Measurements from ENCODE around the gene PODN.

PODN gene

DNA sequence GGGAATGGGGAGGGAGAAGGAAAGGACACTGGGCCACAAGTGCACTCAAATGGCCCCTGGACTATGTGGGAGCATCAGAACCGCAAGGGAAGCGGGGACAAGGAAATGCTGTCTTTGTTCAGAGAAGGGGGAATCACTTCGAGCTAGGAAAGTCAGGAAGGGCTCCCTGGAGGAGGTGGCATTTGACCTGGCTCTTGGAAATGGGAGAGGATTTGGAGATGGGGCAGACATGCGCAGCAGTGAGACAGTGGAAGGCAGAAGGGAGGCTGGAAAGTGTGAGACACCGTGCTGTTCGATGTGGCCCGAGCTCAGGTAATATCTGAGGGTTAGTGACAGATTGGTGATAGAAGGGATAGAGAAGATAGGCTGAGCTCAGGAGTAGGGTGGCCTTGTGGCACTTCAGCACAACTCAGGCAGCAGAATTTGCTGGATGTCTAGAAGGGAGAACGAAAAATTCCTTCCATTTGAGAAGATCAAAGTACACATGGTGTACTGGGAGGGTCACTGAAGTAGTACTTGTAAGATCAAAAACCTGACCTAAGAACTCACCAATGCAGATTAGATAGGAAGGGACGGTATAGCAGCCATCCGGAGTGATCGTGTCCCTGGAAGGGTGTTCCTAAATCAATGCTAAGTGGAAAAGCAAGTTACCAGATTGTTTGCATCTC lies 55.1 kb downstream of the PODN start:
- H3K4me3 ChIP-seq (replicated peaks; ENCODE audit: low read depth, low read length): no peak overlapping the region
- no peak for TF ChIP-seq CTCF (IDR thresholded peaks at IDR 0.05; ENCODE audit: low read depth, low read length, missing control alignments)
- no peak for DNase-seq (ENCODE audit: extremely low read depth, low read depth)

- no peak for DNase-seq (ENCODE audit: extremely low read depth, low read depth)
- no peak overlapping the region for H3K4me3 ChIP-seq (replicated peaks; ENCODE audit: low read depth, low read length)
- TF ChIP-seq CTCF (IDR thresholded peaks at IDR 0.05; ENCODE audit: low read depth, low read length, missing control alignments): no peak
Observed at GRCh38 chr1:53117836-53118235, 55.8 kb downstream of the PODN start.

- DNase-seq (ENCODE audit: extremely low read depth, low read depth): no peak
- no peak for TF ChIP-seq CTCF (IDR thresholded peaks at IDR 0.05; ENCODE audit: low read depth, low read length, missing control alignments)
- no peak overlapping the region for H3K4me3 ChIP-seq (replicated peaks; ENCODE audit: low read depth, low read length)
Observed at GRCh38 chr1:53120659-53121058, 58.6 kb downstream of the PODN start.

DNA sequence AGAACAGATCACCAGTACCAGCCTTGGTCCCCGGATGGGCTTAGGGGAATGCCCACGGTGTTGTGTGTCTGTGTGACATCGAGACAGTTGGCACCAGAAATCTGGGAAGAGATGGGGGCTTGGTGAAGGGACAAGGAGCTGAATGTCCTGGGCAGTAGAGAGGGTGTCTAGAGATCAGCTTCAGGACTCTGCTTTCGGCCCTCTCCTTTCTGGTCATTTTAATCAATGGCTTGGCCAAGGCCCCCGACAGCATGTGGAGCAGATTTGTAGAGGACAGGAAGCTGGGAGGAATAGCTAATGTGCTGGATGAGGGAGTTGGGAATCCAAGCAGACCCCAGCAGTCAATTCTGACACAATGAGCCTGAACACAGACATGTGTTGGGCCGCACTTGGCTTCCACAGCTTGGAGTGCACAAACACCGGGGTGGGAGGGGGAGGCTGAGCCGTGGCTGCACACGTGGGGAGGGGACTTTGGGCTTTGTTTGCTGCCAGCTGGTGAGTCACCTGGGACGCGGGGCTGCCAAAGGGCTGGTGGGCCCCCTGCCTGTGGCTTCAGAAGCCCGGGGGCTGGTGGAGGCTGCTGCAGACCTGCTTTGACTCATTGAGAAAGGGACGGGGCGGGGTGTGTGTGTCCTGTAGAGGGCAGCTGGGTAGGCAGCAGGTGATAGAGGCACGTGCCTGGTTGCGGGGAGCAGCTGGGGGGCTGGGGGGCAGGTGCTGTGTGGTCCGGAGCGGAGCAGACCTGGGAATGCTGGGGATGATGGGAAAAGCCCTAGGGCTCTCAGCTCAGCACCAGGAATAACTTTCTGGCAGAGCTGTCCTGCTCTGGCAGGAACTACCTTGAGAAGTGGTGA lies 59.5 kb downstream of the PODN start:
- DNase-seq (ENCODE audit: extremely low read depth, low read depth): no peak
- no peak overlapping the region for H3K4me3 ChIP-seq (replicated peaks; ENCODE audit: low read depth, low read length)
- TF ChIP-seq CTCF (IDR thresholded peaks at IDR 0.05; ENCODE audit: low read depth, low read length, missing control alignments): no peak

DNA sequence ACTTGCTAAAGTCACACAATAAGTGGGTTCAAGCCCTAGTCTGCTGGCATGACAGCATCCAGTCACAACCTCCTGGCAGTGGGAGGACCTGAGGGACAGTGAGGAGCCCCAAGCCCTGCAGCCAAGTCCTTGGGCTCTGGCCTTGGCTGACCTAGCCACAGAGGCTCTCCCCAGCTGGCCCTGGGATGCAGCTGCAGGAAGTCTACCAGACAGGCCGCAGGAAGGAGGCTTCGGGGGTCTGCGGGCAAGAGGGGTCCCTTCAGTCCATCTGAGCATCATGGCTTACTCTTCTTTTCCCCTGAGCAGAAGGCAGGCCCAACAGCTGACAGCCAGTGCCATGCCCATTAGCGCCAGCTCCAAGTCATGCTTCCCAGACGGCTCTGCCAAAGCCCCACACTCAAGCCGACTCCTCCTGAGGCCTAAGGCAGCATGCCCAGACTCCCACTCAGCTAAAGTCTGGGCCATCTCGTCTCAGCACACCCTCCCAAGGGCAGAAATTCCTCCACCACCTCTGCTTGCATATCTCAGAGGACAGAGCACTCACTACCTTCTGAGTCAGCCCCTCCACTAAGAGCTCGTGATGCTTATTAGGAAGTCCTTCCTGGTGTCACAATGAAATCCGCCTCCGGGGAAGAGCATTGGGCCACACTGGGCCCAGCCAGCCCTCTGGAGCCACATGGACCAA lies 60.3 kb downstream of the PODN start:
- no peak overlapping the region for H3K4me3 ChIP-seq (replicated peaks; ENCODE audit: low read depth, low read length)
- TF ChIP-seq CTCF (IDR thresholded peaks at IDR 0.05; ENCODE audit: low read depth, low read length, missing control alignments): no peak
- no peak for DNase-seq (ENCODE audit: extremely low read depth, low read depth)

DNA sequence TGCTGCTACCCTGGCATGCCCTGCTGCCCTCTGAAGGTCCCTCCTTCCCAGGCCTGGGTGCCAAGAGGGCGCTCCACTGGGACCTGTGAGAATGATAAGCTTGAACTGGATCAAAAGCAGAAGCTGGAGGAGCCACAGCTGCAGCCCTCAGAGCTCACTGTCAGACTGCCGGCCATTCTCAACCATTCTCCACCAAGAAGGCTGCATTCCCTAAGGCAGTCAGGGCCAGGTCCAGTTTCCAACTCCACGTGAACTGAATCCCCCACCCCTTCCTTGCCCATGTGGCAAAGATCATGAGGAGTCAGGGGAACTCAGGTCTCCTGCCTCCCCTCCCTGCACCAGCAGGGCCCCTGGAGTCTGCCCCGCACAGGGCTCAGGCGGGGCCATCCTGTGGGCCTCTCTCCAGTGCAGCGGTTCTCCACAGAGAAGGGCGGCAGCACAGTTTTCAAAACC lies 61.0 kb downstream of the PODN start:
- TF ChIP-seq CTCF (IDR thresholded peaks at IDR 0.05; ENCODE audit: low read depth, low read length, missing control alignments): no peak
- no peak for DNase-seq (ENCODE audit: extremely low read depth, low read depth)
- no peak overlapping the region for H3K4me3 ChIP-seq (replicated peaks; ENCODE audit: low read depth, low read length)
